Measurements from ENCODE around the gene SLC6A4. TPM values are rescaled to one million over a fixed set of nuclear protein-coding genes. Genes with fewer than 3 reads are reported as not detected.

SLC6A4 gene
- total and polyA plus RNA-seq, 2 donors from 2014 or later, result 0.94 to 1.1 TPM

- Histone ChIP-seq H3K9ac (ENCODE audit: low read length in 3 of 3) (no peak overlapping the region), H3K36me3 (ENCODE audit: control insufficient read depth in 2 of 3, insufficient read depth in 3 of 3, low read length in 3 of 3) (no peaks in the 10 kb centered on the region), H3K9me3 (ENCODE audit: control insufficient read depth in 2 of 3, insufficient read depth in 1 of 3, low read length in 3 of 3) (no peaks in the 10 kb centered on the region), H3K4me1 (ENCODE audit: control insufficient read depth in 2 of 3, insufficient read depth in 2 of 3, low read depth in 1 of 3, low read length in 3 of 3) (no peaks in the 10 kb centered on the region), H3K27me3 (ENCODE audit: control insufficient read depth, insufficient read depth, low read length) (no peaks in the 10 kb centered on the region), H3K27ac (ENCODE audit: low read depth in 2 of 2, low read length in 2 of 2) (no peak overlapping the region), H3K4me3 (ENCODE audit: low read length in 3 of 3) (no peak overlapping the region)
- no peak for FAIRE-seq
- intact Hi-C loops (cut with DNase I), result no loop called here
- TF ChIP-seq, protein P1, sequence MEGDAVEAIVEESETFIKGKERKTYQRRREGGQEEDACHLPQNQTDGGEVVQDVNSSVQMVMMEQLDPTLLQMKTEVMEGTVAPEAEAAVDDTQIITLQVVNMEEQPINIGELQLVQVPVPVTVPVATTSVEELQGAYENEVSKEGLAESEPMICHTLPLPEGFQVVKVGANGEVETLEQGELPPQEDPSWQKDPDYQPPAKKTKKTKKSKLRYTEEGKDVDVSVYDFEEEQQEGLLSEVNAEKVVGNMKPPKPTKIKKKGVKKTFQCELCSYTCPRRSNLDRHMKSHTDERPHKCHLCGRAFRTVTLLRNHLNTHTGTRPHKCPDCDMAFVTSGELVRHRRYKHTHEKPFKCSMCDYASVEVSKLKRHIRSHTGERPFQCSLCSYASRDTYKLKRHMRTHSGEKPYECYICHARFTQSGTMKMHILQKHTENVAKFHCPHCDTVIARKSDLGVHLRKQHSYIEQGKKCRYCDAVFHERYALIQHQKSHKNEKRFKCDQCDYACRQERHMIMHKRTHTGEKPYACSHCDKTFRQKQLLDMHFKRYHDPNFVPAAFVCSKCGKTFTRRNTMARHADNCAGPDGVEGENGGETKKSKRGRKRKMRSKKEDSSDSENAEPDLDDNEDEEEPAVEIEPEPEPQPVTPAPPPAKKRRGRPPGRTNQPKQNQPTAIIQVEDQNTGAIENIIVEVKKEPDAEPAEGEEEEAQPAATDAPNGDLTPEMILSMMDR (IDR thresholded peaks at IDR 0.05; ENCODE audit: borderline replicate concordance, extremely low read depth, insufficient read depth), result no peak
- DNase-seq, result no peak
These were observed 17.7 kb downstream of the SLC6A4 start for GRCh38 chr17:30217746-30218245.

DNA sequence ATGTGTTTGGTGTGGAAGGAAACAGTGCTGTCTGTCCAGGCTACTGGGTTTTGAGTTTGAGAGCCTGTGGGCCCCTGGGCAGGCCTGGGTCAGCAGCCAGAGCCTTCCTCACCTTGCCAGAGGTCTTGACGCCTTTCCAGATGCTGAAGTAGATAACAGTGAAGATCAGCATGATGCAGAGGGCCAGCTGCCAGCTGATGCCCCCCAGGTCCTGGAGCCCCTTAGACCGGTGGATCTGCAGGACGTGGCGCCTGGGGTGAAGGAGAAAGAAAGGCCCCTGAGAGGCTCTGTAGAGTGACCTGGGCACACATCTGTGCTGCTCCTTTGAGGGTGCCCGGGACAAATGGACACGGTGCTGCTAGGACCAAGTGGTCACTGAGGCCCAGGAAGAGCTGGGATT, 18.4 kb downstream of the SLC6A4 start:
- no peak overlapping the region for H3K9ac ChIP-seq (ENCODE audit: low read length in 3 of 3)
- no peak overlapping the region for H3K27ac ChIP-seq (ENCODE audit: low read depth in 2 of 2, low read length in 2 of 2)
- no peak for FAIRE-seq
- H3K36me3 ChIP-seq (ENCODE audit: control insufficient read depth in 2 of 3, insufficient read depth in 3 of 3, low read length in 3 of 3), result no peaks in the 10 kb centered on the region
- H3K27me3 ChIP-seq (ENCODE audit: control insufficient read depth, insufficient read depth, low read length), result no peaks in the 10 kb centered on the region
- intact Hi-C loops (cut with DNase I), result no loop called here
- no peak for DNase-seq
- no peaks in the 10 kb centered on the region for H3K4me1 ChIP-seq (ENCODE audit: control insufficient read depth in 2 of 3, insufficient read depth in 2 of 3, low read depth in 1 of 3, low read length in 3 of 3)
- TF ChIP-seq, protein P1 (IDR thresholded peaks at IDR 0.05; ENCODE audit: borderline replicate concordance, extremely low read depth, insufficient read depth), result no peak
- H3K9me3 ChIP-seq (ENCODE audit: control insufficient read depth in 2 of 3, insufficient read depth in 1 of 3, low read length in 3 of 3), result no peaks in the 10 kb centered on the region
- no peak overlapping the region for H3K4me3 ChIP-seq (ENCODE audit: low read length in 3 of 3)

GRCh38 chr17:30212750-30213149, 22.7 kb downstream of the SLC6A4 start:
- Histone ChIP-seq H3K27me3 (ENCODE audit: control insufficient read depth, insufficient read depth, low read length) (no peaks in the 10 kb centered on the region), H3K9ac (ENCODE audit: low read length in 3 of 3) (no peak overlapping the region), H3K36me3 (ENCODE audit: control insufficient read depth in 2 of 3, insufficient read depth in 3 of 3, low read length in 3 of 3) (no peaks in the 10 kb centered on the region), H3K27ac (ENCODE audit: low read depth in 2 of 2, low read length in 2 of 2) (no peak overlapping the region), H3K4me3 (ENCODE audit: low read length in 3 of 3) (no peak overlapping the region), H3K4me1 (ENCODE audit: control insufficient read depth in 2 of 3, insufficient read depth in 2 of 3, low read depth in 1 of 3, low read length in 3 of 3) (no peaks in the 10 kb centered on the region), H3K9me3 (ENCODE audit: control insufficient read depth in 2 of 3, insufficient read depth in 1 of 3, low read length in 3 of 3) (no peaks in the 10 kb centered on the region)
- FAIRE-seq (no peak), DNase-seq (no peak)
- intact Hi-C loops (cut with DNase I), result no loop called here
- TF ChIP-seq, protein P1 (IDR thresholded peaks at IDR 0.05; ENCODE audit: borderline replicate concordance, extremely low read depth, insufficient read depth), result no peak

- no peak overlapping the region for H3K27ac ChIP-seq (ENCODE audit: low read depth in 2 of 2, low read length in 2 of 2)
- no peak overlapping the region for H3K4me3 ChIP-seq (ENCODE audit: low read length in 3 of 3)
- DNase-seq, result no peak
- intact Hi-C loops (cut with DNase I), result no loop called here
- no peak overlapping the region for H3K9ac ChIP-seq (ENCODE audit: low read length in 3 of 3)
- H3K4me1 ChIP-seq (ENCODE audit: control insufficient read depth in 2 of 3, insufficient read depth in 2 of 3, low read depth in 1 of 3, low read length in 3 of 3), result no peaks in the 10 kb centered on the region
- TF ChIP-seq, protein P1 (IDR thresholded peaks at IDR 0.05; ENCODE audit: borderline replicate concordance, extremely low read depth, insufficient read depth), result no peak
- H3K36me3 ChIP-seq (ENCODE audit: control insufficient read depth in 2 of 3, insufficient read depth in 3 of 3, low read length in 3 of 3), result no peaks in the 10 kb centered on the region
- H3K9me3 ChIP-seq (ENCODE audit: control insufficient read depth in 2 of 3, insufficient read depth in 1 of 3, low read length in 3 of 3), result no peaks in the 10 kb centered on the region
- H3K27me3 ChIP-seq (ENCODE audit: control insufficient read depth, insufficient read depth, low read length), result no peaks in the 10 kb centered on the region
- no peak for FAIRE-seq
These were observed 24.1 kb downstream of the SLC6A4 start for GRCh38 chr17:30211371-30211770.
